DMS 273 treated with DMSO at 0.1 percent for 48 hours (cell line): ENCODE results near the gene GLB1L.

ENCODE experiments used
- DNase-seq: peaks from one replicate; lab custom pipeline; 2025; lab: John Stamatoyannopoulos, UW

Gene GLB1L

DNA sequence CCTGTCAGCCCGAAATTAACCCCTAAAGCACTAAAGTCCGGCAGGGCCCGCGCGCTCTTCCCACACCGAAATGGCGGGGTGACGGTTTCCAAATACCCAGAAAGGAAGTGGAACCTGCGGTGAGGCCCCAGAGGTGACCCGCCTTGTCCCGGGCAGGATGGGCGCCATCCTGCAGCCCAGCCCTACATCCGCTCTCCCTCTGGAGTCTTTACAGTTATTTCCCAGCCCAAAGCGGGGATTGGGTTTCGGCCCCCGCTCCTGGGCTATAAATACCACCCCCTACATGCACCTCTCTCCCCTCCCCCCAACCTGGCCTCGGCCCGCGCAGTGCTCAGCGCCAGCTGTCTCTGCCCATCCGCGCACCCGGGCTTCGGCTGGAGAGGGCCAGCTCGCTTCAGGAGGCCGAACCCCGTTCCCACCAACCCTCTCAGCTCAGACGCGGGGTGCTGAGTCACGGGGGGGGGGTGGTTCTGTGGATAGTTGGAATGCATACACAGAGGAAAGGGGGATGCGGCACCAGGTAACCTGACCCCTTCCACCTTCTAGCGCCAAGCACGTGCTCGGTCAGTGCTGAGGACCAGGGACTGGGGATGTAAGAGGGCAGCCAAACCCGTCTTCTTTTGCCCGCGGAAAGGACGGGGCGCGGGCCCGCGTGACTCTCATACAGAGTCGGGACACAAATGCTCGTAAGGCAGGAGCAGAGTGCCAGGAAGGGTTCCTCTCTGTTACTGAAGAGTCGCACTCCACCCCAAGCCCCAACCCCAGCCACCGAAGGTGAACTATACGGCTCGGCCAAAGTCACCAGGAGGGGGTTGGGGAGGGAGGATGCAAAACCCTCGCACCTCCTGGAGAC lies 7.9 kb upstream of the GLB1L start, which contains the start of gene TUBA4B:
TUBA4B (plus strand) TSS at position 344 of the 853 bp plus-strand sequence; CDS start at position 509, 165 bp downstream.
- DNase-seq, result peak; percentile 59

DNA sequence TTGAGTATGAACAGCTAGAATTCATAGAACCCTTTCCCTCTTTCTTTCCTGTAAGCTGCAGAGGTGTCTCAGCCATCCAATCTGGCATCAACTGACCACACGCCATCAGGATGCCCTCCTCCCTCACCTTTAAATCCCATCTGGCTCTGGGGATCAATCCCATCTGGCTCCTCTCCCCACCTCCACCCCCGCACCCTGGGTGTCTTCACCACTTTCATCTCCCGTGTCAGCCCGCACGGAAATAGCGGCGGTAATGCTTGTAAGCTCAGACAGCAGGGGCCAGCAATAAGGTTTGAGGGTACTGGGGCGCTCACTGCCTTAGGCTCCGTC lies 7.3 kb upstream of the GLB1L start:
- DNase-seq, result peak; percentile 52

DNA sequence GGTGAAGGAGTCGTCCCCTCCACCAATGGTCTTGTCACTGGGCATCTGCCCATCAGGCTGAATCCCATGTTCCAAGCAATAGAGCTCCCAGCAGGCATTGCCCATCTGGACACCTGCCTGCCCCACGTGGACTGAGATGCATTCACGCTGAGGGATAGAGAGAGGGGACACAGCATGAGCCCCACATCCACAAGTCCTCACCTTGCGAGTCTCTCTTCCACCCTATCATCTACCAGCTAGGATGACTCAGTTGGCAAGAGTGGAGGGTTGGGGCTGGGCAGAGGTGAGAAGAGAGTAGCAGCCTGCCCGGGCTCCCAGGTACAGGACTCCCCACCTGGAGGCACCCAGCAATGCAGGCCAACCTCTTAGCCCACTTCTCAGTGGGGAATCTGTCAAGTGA lies 6.8 kb upstream of the GLB1L start:
- no peak for DNase-seq

GRCh38 chr2:219251656-219252055 lies 6.4 kb upstream of the GLB1L start:
- no peak for DNase-seq

GRCh38 chr2:219250049-219250781 lies 5.0 kb upstream of the GLB1L start:
- DNase-seq, result no peak

GRCh38 chr2:219249203-219249980 lies 4.1 kb upstream of the GLB1L start:
- DNase-seq, result peak; percentile 90

- no peak for DNase-seq
Observed at GRCh38 chr2:219248845-219249202, 3.6 kb upstream of the GLB1L start.

GRCh38 chr2:219247678-219248642 lies 2.7 kb upstream of the GLB1L start:
- DNase-seq, result no peak

- no peak for DNase-seq
Observed at GRCh38 chr2:219246559-219246958, 1.3 kb upstream of the GLB1L start.

DNA sequence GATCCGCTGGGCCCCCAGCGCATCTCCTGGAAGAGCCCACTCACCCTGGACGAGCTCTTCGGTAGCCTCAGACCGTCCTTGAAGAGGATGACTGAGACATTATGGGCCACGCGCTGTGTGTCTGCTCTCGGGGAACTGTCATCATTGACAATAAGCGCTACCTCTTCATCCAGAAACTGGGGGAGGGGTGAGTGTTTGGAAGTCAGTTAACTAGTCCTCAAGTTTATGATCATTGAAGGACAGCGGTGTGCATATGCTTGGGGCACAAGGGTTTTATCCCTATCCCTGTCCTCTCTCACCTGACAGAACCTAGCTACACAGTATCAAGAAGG lies 621 bp upstream of the GLB1L start:
- no peak for DNase-seq

DNA sequence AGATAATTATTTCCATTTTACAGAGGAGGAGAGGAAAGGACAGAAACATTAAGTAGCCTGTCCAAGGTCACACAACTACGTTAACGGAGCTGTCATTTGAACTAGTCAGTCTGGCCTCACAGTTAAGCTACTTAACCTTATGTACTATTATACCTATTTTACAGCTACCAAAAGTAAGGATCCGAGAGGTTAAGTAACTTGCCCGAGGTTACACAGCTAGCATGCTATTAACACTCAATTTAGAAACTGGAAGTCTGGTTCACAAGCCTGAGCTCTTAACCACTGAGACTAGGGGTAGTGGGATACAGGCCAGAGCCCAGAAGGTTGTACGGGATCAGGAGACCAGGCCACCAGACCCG lies 476 bp downstream of the GLB1L start:
- no peak for DNase-seq

DNA sequence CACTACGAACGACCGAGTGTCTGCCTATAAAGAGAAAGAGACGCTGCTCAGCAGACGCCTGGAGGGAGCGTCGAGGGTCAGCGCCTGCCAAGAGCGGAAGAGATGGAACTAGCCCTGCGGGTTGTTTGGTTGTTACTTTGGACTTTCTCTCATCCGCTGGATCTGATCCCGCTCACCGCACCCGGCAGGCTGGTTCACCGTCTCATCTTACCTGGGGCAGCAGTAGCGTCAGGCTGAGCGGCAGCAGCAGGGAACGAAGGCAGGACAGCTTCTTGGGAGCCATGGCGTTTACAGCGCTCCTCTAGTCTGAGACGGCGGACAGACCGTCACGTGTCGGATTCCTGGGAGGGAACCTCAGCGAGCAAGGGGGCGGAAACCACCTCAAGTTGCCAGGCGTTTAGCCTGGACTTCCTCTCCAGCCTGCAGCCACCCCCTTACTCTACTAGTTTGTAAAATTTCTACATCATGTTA lies 1.9 kb downstream of the GLB1L start:
- no peak for DNase-seq

- no peak for DNase-seq
Observed at GRCh38 chr2:219234331-219234730, 10.9 kb downstream of the GLB1L start.

- DNase-seq, result no peak
Observed at GRCh38 chr2:219230059-219230540, 15.1 kb downstream of the GLB1L start.

- peak; percentile 97 for DNase-seq
Observed at GRCh38 chr2:219229305-219230058, 15.8 kb downstream of the GLB1L start, which contains the start of the genes ANKZF1 and ATG9A. ANKZF1 (plus strand) TSS chr2:219229806; CDS start chr2:219230258, 452 bp downstream. ATG9A (minus strand) TSS chr2:219229636; CDS start chr2:219228024, 1,612 bp downstream.

DNA sequence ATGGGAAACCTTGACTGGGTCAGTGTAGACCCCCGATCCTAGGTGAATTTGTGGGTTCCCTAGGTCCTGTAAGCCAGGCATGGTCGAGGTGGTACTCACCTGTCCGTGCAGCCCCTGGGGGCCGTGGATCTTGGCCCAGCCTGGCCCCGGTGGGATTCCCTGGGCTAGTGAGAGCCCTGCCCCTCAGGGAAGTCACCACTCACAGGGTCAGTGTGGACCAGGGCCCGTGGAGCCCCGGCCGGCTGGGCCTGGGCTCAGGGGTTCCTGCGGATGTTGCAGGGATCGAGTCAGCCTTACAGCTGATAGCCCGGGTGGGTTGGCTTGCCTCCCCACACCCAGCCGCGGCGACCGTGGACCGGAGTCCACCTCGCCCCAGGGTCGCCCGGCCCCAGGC lies 16.3 kb downstream of the GLB1L start:
- DNase-seq, result no peak

DNA sequence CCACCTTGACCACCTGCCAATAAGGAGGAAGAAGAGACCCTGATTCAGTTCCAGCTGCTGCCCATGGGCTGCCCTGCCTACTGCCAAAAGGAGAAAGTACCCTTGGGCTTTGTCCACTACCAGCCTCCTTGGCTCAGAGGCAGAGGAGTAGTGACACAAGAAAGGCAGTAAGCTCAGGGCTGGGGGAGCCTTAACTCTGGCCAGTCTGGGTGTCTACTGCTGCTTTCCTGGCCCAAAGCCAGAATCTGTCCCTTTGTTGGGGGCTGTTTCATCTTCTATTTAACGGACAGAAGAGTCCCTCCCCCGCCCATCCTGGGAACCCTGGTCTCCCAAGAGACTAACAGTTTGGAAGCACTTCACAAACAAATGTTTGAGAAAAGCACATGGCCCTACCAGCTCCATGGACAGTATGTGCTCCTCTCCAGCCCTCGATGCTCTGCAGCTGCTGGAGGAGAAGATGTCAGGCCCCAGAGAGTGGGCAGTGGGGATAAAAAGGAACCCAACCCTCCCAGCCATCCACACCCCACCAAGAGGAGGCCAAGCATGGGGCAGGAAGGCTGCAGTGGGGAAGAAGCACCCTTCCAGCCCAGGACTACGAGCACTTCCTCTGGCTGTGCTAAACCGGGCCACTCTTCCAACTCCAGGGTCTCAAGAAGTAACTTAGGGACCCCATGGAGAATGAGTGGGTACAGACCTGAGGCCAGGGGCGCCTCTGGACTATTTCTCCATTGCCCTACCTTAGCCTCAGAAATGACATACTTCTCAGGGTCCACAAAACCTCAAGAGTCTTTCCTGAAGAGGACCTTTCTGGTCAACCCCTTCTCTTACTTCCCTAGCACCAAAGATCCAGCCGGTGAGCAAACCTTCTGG lies 17.0 kb downstream of the GLB1L start:
- no peak for DNase-seq

DNA sequence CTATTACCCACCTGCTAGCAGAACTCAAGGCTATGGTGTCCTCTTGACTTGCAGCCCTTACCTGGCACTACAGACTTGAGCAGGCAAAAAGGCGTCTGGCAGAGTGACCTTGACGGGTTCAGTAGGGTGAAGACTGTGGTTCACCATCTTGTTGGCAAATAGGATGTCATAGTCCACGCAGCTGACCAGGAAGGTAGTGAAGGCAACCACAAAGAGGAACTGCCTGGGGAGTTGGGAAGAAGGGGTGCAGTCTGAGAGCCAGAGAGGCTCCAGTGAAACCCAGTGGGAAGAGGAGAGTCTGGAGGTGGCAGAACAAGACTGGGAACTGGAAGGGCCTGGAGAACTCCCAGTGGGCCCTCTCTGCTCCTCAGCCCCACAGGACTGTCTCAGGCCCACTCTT lies 19.9 kb downstream of the GLB1L start:
- no peak for DNase-seq

DNA sequence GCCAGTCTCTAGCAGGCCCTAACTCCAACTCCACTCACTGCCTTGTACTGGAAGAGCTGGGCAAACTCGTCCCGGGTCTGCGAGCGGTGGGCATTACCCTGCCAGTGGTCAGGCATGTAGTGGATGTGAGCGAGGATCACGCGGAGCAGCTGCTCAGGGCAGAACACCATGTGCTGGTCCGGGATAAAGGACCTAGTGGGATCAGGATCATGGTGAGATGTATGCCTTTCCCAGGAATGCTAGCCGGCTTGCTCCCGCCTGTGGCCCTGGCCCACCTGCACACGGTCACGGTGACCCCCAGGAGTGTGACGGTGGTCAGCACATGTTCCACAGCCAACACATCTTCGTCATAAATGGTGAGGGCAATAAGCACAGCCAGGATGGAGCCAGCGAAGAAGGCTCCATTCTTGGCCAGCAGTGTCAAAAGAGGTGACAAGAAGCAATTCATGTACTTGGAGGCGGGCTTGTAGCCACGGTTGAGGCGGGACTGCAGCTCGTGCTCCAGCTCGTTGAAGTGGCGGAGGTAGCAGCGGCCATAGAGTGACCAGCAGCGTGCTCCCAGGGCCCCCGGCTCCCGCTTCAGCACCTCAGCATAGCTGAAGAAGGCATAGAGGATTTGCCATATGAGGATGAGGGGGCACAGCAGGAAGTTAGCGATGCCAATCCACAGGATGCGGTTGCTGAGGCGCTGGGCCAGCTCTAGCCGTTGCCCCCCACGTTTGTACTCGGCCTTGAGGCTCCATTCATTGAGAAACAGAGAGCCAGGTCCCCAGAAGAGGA lies 21.2 kb downstream of the GLB1L start:
- DNase-seq, result no peak
